ENCODE measurements around the gene MPZL1.

GRCh38 chr1:167833904-167834303, 112.1 kb downstream of the MPZL1 start:
- TF ChIP-seq CTCF (IDR thresholded peaks at IDR 0.05) (no peak), POLR2A (IDR thresholded peaks at IDR 0.05) (no peak), POLR2AphosphoS5 (IDR thresholded peaks at IDR 0.05; ENCODE audit: insufficient read depth in 1 of 2, low read depth in 1 of 2) (no peak)

Data from vagina (tissue), 2 donors.